GM12878 (cell line): Measurements from ENCODE around the gene AKAP13. TPM values are rescaled to one million over a fixed set of nuclear protein-coding genes. Genes with fewer than 3 reads are reported as not detected.

ENCODE experiments used
- ATAC-seq: fragments of 200-7000 bp; cut with Tn5 transposase; 3 replicates; pipeline ENCODE4 v1.9.1; 2020; ENCODE audit warnings: mild to moderate bottlenecking, moderate library complexity
- BruUV-seq: library from RNA; stranded (reverse); fragments of 400-500 nt; replicated peaks from 2 replicates; lab custom pipeline; 2021; lab: Mats Ljungman, UMichigan
- CTCF ChIA-PET: fragments of 300-600 bp; sonication (Branson Sonifier 250); formaldehyde crosslinking; extraction: SDS; loops from one replicate; lab custom pipeline; 2021; ENCODE audit warnings: inconsistent platforms; lab: Yijun Ruan, JAX
- POLR2A ChIA-PET: fragments of 350-600 bp; formaldehyde crosslinking; extraction: SDS; loops from one replicate; lab custom pipeline; 2021; ENCODE audit warnings: inconsistent platforms; lab: Charles Lee
- RAD21 ChIA-PET: fragments of 300-600 bp; sonication (Branson Sonifier 250); formaldehyde crosslinking; loops from one replicate; lab custom pipeline; 2023; ENCODE audit warnings: antibody characterized with exemption; ENCODE audit not compliant: unreplicated experiment; lab: Charles Lee
- SMC1A ChIA-PET: fragments of 300-600 bp; sonication (Branson Sonifier 250); formaldehyde crosslinking; loops from one replicate; lab custom pipeline; 2023; ENCODE audit not compliant: unreplicated experiment, uncharacterized antibody; lab: Charles Lee
- DNase-seq: peaks from one replicate; pipeline ENCODE4 v3.0.0-alpha.2; 2011; ENCODE audit warnings: low read depth, low spot score
- FAIRE-seq: peaks from 3 replicates; lab custom pipeline; 2011; peaks lifted over from hg19 to GRCh38; lab: Jason Lieb, UNC
- H2AFZ ChIP-seq: 2 replicates; pipeline ENCODE4 v1.6.0; 2011; ENCODE audit warnings: low read depth, low read length, control low read depth; ENCODE audit not compliant: control insufficient read depth
- H3K27ac ChIP-seq: 2 replicates; pipeline ENCODE4 v1.5.1; 2011; ENCODE audit warnings: control low read depth; ENCODE audit not compliant: control insufficient read depth, insufficient read depth
- H3K27me3 ChIP-seq, 2 experiments: replicated peaks in 1 of 2; 2 replicates each; pipeline versions ENCODE4 v1.6.0 to v1.6.1; 2011; ENCODE audit warnings: low read length in 1 of 2; ENCODE audit not compliant: control insufficient read depth in 2 of 2, insufficient read depth in 2 of 2
- H3K36me3 ChIP-seq, 2 experiments: 2 replicates each; pipeline ENCODE4 v1.5.1; 2011; ENCODE audit warnings: low read length in 1 of 2; ENCODE audit not compliant: control insufficient read depth in 2 of 2, insufficient read depth in 2 of 2
- H3K4me1 ChIP-seq: 2 replicates; pipeline ENCODE4 v1.6.1; 2011; ENCODE audit warnings: mild to moderate bottlenecking, low read length, moderate library complexity, mixed read lengths; ENCODE audit not compliant: control insufficient read depth, insufficient read depth
- H3K4me2 ChIP-seq: 2 replicates; pipeline ENCODE4 v1.6.0; 2011; ENCODE audit warnings: control low read depth; ENCODE audit not compliant: control insufficient read depth, insufficient read depth
- H3K4me3 ChIP-seq: fragments of 200-600 bp; sonication (generic); 2 replicates; pipeline ENCODE4 v1.5.1; 2016
- H3K79me2 ChIP-seq: 2 replicates; pipeline ENCODE4 v1.6.0; 2011; ENCODE audit warnings: low read length; ENCODE audit not compliant: control insufficient read depth, insufficient read depth
- H3K9ac ChIP-seq: 2 replicates; pipeline ENCODE4 v1.8.0; 2011; ENCODE audit warnings: low read length, control low read depth, mixed read lengths; ENCODE audit not compliant: control insufficient read depth, insufficient read depth
- H3K9me3 ChIP-seq: replicated peaks from 3 replicates; pipeline ENCODE4 v1.5.1; 2011; ENCODE audit warnings: mild to moderate bottlenecking, low read length; ENCODE audit not compliant: control insufficient read depth, insufficient read depth
- H4K20me1 ChIP-seq: 2 replicates; pipeline ENCODE4 v1.6.0; 2011; ENCODE audit not compliant: control insufficient read depth, insufficient read depth
- BCLAF1 ChIP-seq: fragments of 450-650 bp; IDR thresholded peaks from 2 replicates; pipeline ENCODE4 v1.6.1; 2017; ENCODE audit warnings: antibody characterized with exemption, mild to moderate bottlenecking, moderate library complexity
- CEBPB ChIP-seq, 2 experiments: fragments of 150-350 bp in 1 of 2; IDR thresholded peaks; 2 replicates each; pipeline ENCODE4 v1.6.1; 2012 to 2014; ENCODE audit warnings: low read depth in 2 of 2, low read length in 2 of 2, borderline replicate concordance in 1 of 2, inconsistent platforms in 1 of 2
- CHD4 ChIP-seq: fragments of 200-600 bp; sonication (generic); IDR thresholded peaks from 2 replicates; pipeline ENCODE4 v1.6.1; 2016; ENCODE audit warnings: mild to moderate bottlenecking
- CREM ChIP-seq: IDR thresholded peaks from 2 replicates; pipeline ENCODE4 v1.6.1; 2014; ENCODE audit warnings: antibody characterized with exemption, low read depth
- DPF2 ChIP-seq: fragments of 450-650 bp; IDR thresholded peaks from 2 replicates; pipeline ENCODE4 v1.6.1; 2017; ENCODE audit warnings: mild to moderate bottlenecking
- E2F4 ChIP-seq: IDR thresholded peaks from 2 replicates; pipeline ENCODE4 v1.6.1; 2012; ENCODE audit warnings: low read depth, low read length, improper control_type of control experiment
- EED ChIP-seq: sonication (generic); IDR thresholded peaks from 2 replicates; pipeline ENCODE4 v1.6.1; 2016; ENCODE audit warnings: antibody characterized with exemption, low read depth
- GABPA ChIP-seq: IDR thresholded peaks from 2 replicates; pipeline ENCODE4 v1.6.1; 2014; ENCODE audit warnings: antibody characterized with exemption, low read depth, mild to moderate bottlenecking, inconsistent platforms
- HCFC1 ChIP-seq: fragments of 150-350 bp; IDR thresholded peaks from 2 replicates; pipeline ENCODE4 v1.6.1; 2014; ENCODE audit warnings: low read length
- NFIC ChIP-seq: IDR thresholded peaks from 2 replicates; pipeline ENCODE4 v1.6.1; 2012; ENCODE audit warnings: low read depth, mild to moderate bottlenecking, inconsistent platforms, low read length, moderate library complexity
- SMC3 ChIP-seq: IDR thresholded peaks from 2 replicates; pipeline ENCODE4 v1.6.1; 2011; ENCODE audit warnings: low read length, improper control_type of control experiment, borderline replicate concordance
- USF1 ChIP-seq: IDR thresholded peaks from 2 replicates; pipeline ENCODE4 v1.6.1; 2011; ENCODE audit warnings: borderline replicate concordance, low read depth, mild to moderate bottlenecking, moderate library complexity, mixed read lengths, low read length; ENCODE audit not compliant: insufficient read depth; ENCODE audit errors: extremely low read length
- ZBTB33 ChIP-seq: fragments of 450-650 bp; IDR thresholded peaks from 2 replicates; pipeline ENCODE4 v1.6.1; 2017; ENCODE audit warnings: mild to moderate bottlenecking
- ZNF207 ChIP-seq: fragments of 450-650 bp; IDR thresholded peaks from 2 replicates; pipeline ENCODE4 v1.6.1; 2014; ENCODE audit warnings: antibody characterized with exemption, mild to moderate bottlenecking, borderline replicate concordance
- WGBS: methylation state at CpG from one replicate; pipeline ENCODE4 v1.1.6; 2016; ENCODE audit warnings: low lambda C conversion rate; ENCODE audit not compliant: insufficient replicate concordance, insufficient coverage; ENCODE audit errors: missing lambda C conversion rate; 5-methylcytosine and 5-hydroxymethylcytosine counted together
- in situ Hi-C: fragments of 300-500 bp; cut with MboI; formaldehyde crosslinking; loops from 9 replicates; pipeline ENCODE4 v1.14.3; 2018; ENCODE audit warnings: mixed read lengths
- intact Hi-C: fragments of 100-400 bp; cut with micrococcal nuclease; formaldehyde crosslinking; loops from one replicate; pipeline ENCODE4 v1.14.2; 2022; ENCODE audit not compliant: unreplicated experiment
- polyA plus RNA-seq, 11 experiments: library from polyadenylated mRNA; depleted of rRNA in 4 of 11; unstranded in 6 of 11; stranded (reverse) in 5 of 11; fragments of >200 nt; fragmentation: Nextera tagmentation in 4 of 11; fragmentation: Illumina TruSeq in 1 of 11; extraction: Ambion mirVana in 4 of 11; extraction: Trizol in 1 of 11; gene quantifications; 1 replicate in 1 of 11; 2 replicates in 10 of 11; pipeline versions ENCODE4 v1.2.1 to v1.2.3, GENCODE V29; 2011 to 2016; ENCODE audit warnings: inconsistent platforms in 2 of 11, missing spikeins in 2 of 11, low read depth in 1 of 11
- total RNA-seq, 4 experiments: library from RNA; depleted of rRNA in 3 of 4; stranded (reverse); fragments of >200 nt in 3 of 4; fragmentation: Illumina TruSeq in 1 of 4; extraction: Trizol in 1 of 4; gene quantifications; 2 replicates each; pipeline versions ENCODE4 v1.2.1 to v1.2.3, GENCODE V29; 2013 to 2021

Gene AKAP13
- total and polyA plus RNA-seq, 10 of the 15 experiments (the other 5 are each of a cell fraction or from before 2014, with no cell fraction given): 14.4 to 74.9 (median 55.1) TPM

DNA sequence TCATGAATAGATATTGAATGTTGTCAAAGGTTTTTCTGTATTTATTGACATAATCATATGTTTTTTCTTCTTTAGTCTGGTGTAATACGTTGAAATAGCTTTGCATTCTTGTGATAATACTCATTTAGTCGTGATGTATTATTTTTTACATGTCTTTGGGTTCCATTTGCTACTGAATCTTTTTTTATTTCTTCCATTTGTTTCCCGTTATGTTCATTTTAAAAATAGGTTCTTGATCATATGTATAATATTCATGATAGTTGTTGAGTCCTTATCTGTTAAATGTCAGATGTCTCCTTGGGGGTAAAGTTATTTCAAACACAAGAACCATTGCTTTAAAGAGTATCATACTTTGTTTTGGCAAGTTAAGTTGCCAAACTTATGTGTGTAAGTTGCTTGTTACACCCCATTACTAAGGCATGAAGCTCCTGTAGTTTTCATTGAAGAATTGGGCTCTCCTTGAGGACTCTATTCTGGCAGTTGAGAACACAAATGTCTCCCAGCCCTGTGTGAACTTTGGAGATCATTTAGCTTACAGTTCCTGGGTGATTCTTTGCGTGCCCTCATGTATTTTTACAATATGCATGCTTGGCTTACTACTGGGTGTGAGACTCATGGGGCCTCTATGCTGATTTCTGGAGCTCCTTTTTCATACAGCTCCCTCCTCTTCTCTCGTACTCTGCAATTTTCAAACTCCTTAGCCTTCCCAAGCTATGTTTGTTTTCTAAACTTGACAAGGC is 8.3 kb downstream of the AKAP13 start:
- RAD21 ChIA-PET: interaction anchor here (1.4 to 4.0 kb wide), 4 partner anchors 9 to 24 kb away, joined by 3 to 18 read pairs (median 10); no protein-coding TSS in a partner anchor
- CTCF ChIA-PET: interaction anchor here (0.7 to 2.4 kb wide), 8 partner anchors 12 to 86 kb away, joined by 3 to 15 read pairs (median 4); no protein-coding TSS in a partner anchor
- Histone ChIP-seq H3K4me1 (peaks cover 24% of the 10 kb centered on the region), H4K20me1 (0 out of 2 replicates have a peak, but pooled peaks cover 4% of the 10 kb centered on the region), H3K36me3 (no peaks in the 10 kb centered on the region), H3K9me3 (no peaks in the 10 kb centered on the region), H3K9ac (no peak overlapping the region), H3K4me3 (peak overlapping the region; percentile 49; the same call in 1 of the 2 replicates), H3K4me2 (peak overlapping the region; percentile 57), H2AFZ (no peak overlapping the region), H3K79me2 (peaks cover 85% of the 10 kb centered on the region), H3K27ac (no peak overlapping the region), H3K27me3 (no peaks in the 10 kb centered on the region)
- WGBS: 90% methylated on average over 5 of the region's 5 CpGs
- FAIRE-seq (no peak), ATAC-seq (no peak; the same call in 2 of the 3 replicates), DNase-seq (no peak)
- SMC1A ChIA-PET: interaction anchor here (0.9 to 6.5 kb wide), 9 partner anchors 8 to 100 kb away, joined by 3 to 55 read pairs (median 4); no protein-coding TSS in a partner anchor
- in situ Hi-C loops (no loop called here), intact Hi-C loops (loop anchor here (10.0 kb wide), 1 partner anchor 306 kb away; no protein-coding TSS in a partner anchor)
- POLR2A ChIA-PET: interaction anchor here (1.1 to 2.3 kb wide), 3 partner anchors 9 to 25 kb away, joined by 3 to 12 read pairs (median 4); no protein-coding TSS in a partner anchor
- BruUV-seq: no TSS peak
- no peak for TF ChIP-seq EED
- no peak for TF ChIP-seq SMC3
- TF ChIP-seq GABPA: no peak
- TF ChIP-seq USF1: no peak
- TF ChIP-seq ZBTB33: no peak
- no peak for TF ChIP-seq E2F4
- no peak for TF ChIP-seq ZNF207
- TF ChIP-seq NFIC: no peak
- TF ChIP-seq HCFC1: no peak
- no peak for TF ChIP-seq DPF2
- TF ChIP-seq CHD4: no peak
- TF ChIP-seq CEBPB (IDR thresholded peaks at IDR 0.05; ENCODE audit: borderline replicate concordance in 1 of 2, low read depth in 2 of 2, low read length in 2 of 2): no peak
- no peak for TF ChIP-seq CREM
- no peak for TF ChIP-seq BCLAF1
